H1 (cell line): ENCODE results near the gene RHOG. TPM values are rescaled to one million over a fixed set of nuclear protein-coding genes. Genes with fewer than 3 reads are reported as not detected.

Experiments used
- BACH1 ChIP-seq: IDR thresholded peaks from 2 replicates; pipeline ENCODE4 v1.6.1; 2012; ENCODE audit warnings: low read length, improper control_type of control experiment
- CHD7 ChIP-seq: fragments of 300-600 bp; sonication (generic); IDR thresholded peaks from 2 replicates; pipeline ENCODE4 v1.7.1; 2012; ENCODE audit warnings: low read length, moderate library complexity, mild to moderate bottlenecking, inconsistent platforms; ENCODE audit not compliant: insufficient replicate concordance
- HDAC2 ChIP-seq, 2 experiments: fragments of 300-600 bp in 1 of 2; sonication (generic) in 1 of 2; IDR thresholded peaks; 2 replicates each; pipeline ENCODE4 v1.6.1; 2011 to 2012; ENCODE audit warnings: low read depth in 2 of 2, low read length in 2 of 2, mild to moderate bottlenecking in 2 of 2, moderate library complexity in 2 of 2, borderline replicate concordance in 1 of 2, inconsistent platforms in 1 of 2
- RXRA ChIP-seq: IDR thresholded peaks from 2 replicates; pipeline ENCODE4 v1.6.1; 2011; ENCODE audit warnings: low read depth, mild to moderate bottlenecking, low read length, moderate library complexity; ENCODE audit not compliant: insufficient read depth
- SAP30 ChIP-seq: fragments of 300-600 bp; sonication (generic); IDR thresholded peaks from 2 replicates; pipeline ENCODE4 v1.7.1; 2012; ENCODE audit warnings: low read length, moderate library complexity, mild to moderate bottlenecking, inconsistent platforms; ENCODE audit not compliant: insufficient read depth, insufficient replicate concordance
- TCF12 ChIP-seq: IDR thresholded peaks from 2 replicates; pipeline ENCODE4 v1.6.1; 2011; ENCODE audit warnings: low read depth, mild to moderate bottlenecking, low read length
- polyA plus RNA-seq, 7 experiments: library from polyadenylated mRNA; depleted of rRNA in 3 of 7; stranded (reverse) in 5 of 7; unstranded in 2 of 7; fragments of >200 nt in 5 of 7; fragments of 200-250 nt in 2 of 7; gene quantifications; 1 replicate in 5 of 7; 2 replicates in 1 of 7; 4 replicates in 1 of 7; pipeline versions ENCODE4 v1.2.1 to v1.2.3, GENCODE V29; 2011 to 2013; ENCODE audit warnings: missing spikeins in 2 of 7, mixed read lengths in 2 of 7
- total RNA-seq: library from RNA; stranded (reverse); fragmentation: NEBNext Ultra II Directional; extraction: Animal tissue kit (Norgen Biotek cat#: 25700); gene quantifications from 2 replicates; pipeline ENCODE4 v1.2.1, GENCODE V29; 2021
- TF ChIP-seq, protein P1 (sequence below): IDR thresholded peaks from 2 replicates; pipeline ENCODE4 v1.6.1; 2012; ENCODE audit warnings: low read length, inconsistent platforms

RHOG gene
- total and polyA plus RNA-seq, 2 of the 8 experiments (the other 6 are each of a cell fraction or from before 2014, with no cell fraction given), result 28.3 to 69.6 TPM

DNA sequence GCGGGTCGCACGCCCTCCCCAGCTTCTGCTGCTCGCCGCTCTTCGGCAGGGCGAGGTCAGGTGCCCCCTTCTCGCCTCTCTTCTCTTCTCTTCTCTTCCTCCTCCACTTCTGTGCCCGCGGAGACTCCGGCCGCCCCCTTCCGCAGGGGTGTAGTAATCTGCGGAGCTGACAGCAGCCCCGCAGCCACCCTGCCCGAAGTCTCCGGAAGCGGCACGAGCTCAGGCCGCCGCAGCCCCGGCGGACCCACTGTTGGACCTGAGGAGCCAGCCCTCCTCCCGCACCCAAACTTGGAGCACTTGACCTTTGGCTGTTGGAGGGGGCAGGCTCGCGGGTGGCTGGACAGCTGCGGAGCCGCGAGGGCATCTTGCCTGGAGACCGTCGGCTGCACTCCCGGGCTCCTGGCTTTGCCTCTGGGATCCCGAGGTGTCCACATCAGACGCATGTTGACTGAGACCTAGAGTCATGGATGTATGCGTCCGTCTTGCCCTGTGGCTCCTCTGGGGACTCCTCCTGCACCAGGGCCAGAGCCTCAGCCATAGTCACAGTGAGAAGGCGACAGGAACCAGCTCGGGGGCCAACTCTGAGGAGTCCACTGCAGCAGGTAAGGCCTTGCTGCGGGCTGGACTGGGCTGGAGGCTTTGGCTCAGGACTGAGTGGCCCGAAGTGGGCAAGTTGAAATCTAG is 15.2 kb upstream of the RHOG start (continued):
- no peak for TF ChIP-seq CHD7
- TF ChIP-seq TCF12, result no peak
- 0 out of 4 replicates have a peak, but pooled peaks of 1 of the 2 experiments have one; percentile 19 for TF ChIP-seq HDAC2 (IDR thresholded peaks at IDR 0.05; ENCODE audit: borderline replicate concordance in 1 of 2, low read depth in 2 of 2, low read length in 2 of 2)
- no peak for TF ChIP-seq BACH1
- TF ChIP-seq RXRA, result no peak
- TF ChIP-seq, protein P1, sequence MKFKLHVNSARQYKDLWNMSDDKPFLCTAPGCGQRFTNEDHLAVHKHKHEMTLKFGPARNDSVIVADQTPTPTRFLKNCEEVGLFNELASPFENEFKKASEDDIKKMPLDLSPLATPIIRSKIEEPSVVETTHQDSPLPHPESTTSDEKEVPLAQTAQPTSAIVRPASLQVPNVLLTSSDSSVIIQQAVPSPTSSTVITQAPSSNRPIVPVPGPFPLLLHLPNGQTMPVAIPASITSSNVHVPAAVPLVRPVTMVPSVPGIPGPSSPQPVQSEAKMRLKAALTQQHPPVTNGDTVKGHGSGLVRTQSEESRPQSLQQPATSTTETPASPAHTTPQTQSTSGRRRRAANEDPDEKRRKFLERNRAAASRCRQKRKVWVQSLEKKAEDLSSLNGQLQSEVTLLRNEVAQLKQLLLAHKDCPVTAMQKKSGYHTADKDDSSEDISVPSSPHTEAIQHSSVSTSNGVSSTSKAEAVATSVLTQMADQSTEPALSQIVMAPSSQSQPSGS, result no peak
- TF ChIP-seq SAP30, result no peak
